ENCODE data around the gene TAF1D. TPM values are rescaled to one million over a fixed set of nuclear protein-coding genes. Genes with fewer than 3 reads are reported as not detected.

TAF1D gene
- total RNA-seq, 4 donors from 2014 or later, result 106 to 281 (median 127) TPM

- DNase-seq (ENCODE audit: low spot score) (no peak), ATAC-seq (ENCODE audit: low FRiP score) (no peak)
- TF ChIP-seq CTCF (IDR thresholded peaks at IDR 0.05), result no peak
Observed at GRCh38 chr11:93773601-93774200, 32.4 kb upstream of the TAF1D start.

GRCh38 chr11:93773045-93773477 lies 31.8 kb upstream of the TAF1D start:
- ATAC-seq (ENCODE audit: low FRiP score) (no peak), DNase-seq (ENCODE audit: low spot score) (no peak)
- no peak for TF ChIP-seq CTCF (IDR thresholded peaks at IDR 0.05)

GRCh38 chr11:93772123-93772522 lies 30.8 kb upstream of the TAF1D start:
- DNase-seq (ENCODE audit: low spot score), result no peak
- no peak for ATAC-seq (ENCODE audit: low FRiP score)
- no peak for TF ChIP-seq CTCF (IDR thresholded peaks at IDR 0.05)

- DNase-seq (ENCODE audit: low spot score) (no peak), ATAC-seq (ENCODE audit: low FRiP score) (no peak)
- no peak for TF ChIP-seq CTCF (IDR thresholded peaks at IDR 0.05)
Observed at GRCh38 chr11:93770160-93770559, 28.9 kb upstream of the TAF1D start.

- TF ChIP-seq CTCF (IDR thresholded peaks at IDR 0.05), result no peak
Observed at GRCh38 chr11:93767018-93767417, 25.7 kb upstream of the TAF1D start.

GRCh38 chr11:93766504-93766903 lies 25.2 kb upstream of the TAF1D start:
- TF ChIP-seq CTCF (IDR thresholded peaks at IDR 0.05), result no peak
- DNase-seq (ENCODE audit: low spot score) (no peak), ATAC-seq (ENCODE audit: low FRiP score) (no peak)

More at GRCh38 chr11:93767018-93767417, 25.7 kb upstream of the TAF1D start:
- DNase-seq (ENCODE audit: low spot score) (no peak), ATAC-seq (ENCODE audit: low FRiP score) (no peak)

GRCh38 chr11:93765551-93765950 lies 24.3 kb upstream of the TAF1D start:
- ATAC-seq (ENCODE audit: low FRiP score), result no peak
- no peak for TF ChIP-seq CTCF (IDR thresholded peaks at IDR 0.05)

More at GRCh38 chr11:93765551-93765950, 24.3 kb upstream of the TAF1D start:
- DNase-seq (ENCODE audit: low spot score), result no peak

Measured in omental fat pad (tissue), 4 donors.